Activated CD4-positive, alpha-beta T cell treated with anti-CD3 and anti-CD28 coated beads, Interleukin-2, amount 10 ng/mL, durations not matched to agents 24 days and 14 days (primary cell): Measurements from ENCODE around the gene MACROD2. TPM values are rescaled to one million over a fixed set of nuclear protein-coding genes. Genes with fewer than 3 reads are reported as not detected.
"Not testable (repeated sequence)": the region's sequence is repeated elsewhere in the genome, so short reads cannot be mapped to it uniquely, and the experiment has no call there.

ENCODE experiments used
- DNase-seq: peaks from one replicate; pipeline ENCODE4 v3.0.0; 2022
- H3K27ac Mint-ChIP-seq: one replicate; pipeline ENCODE4 v1.8.0; 2022; ENCODE audit warnings: mild to moderate bottlenecking, mixed read lengths
- H3K27me3 Mint-ChIP-seq: one replicate; pipeline ENCODE4 v1.8.0; 2022; ENCODE audit warnings: mixed read lengths
- H3K36me3 Mint-ChIP-seq: one replicate; pipeline ENCODE4 v1.8.0; 2022; ENCODE audit warnings: low read depth, mild to moderate bottlenecking, mixed read lengths
- H3K4me1 Mint-ChIP-seq: one replicate; pipeline ENCODE4 v1.8.0; 2021; ENCODE audit warnings: mixed read lengths
- H3K4me3 Mint-ChIP-seq: one replicate; pipeline ENCODE4 v1.8.0; 2022; ENCODE audit warnings: mild to moderate bottlenecking, moderate library complexity, mixed read lengths
- H3K9me3 Mint-ChIP-seq: one replicate; pipeline ENCODE4 v1.8.0; 2021; ENCODE audit warnings: mixed read lengths
- intact Hi-C: fragments of 100-400 bp; cut with micrococcal nuclease; formaldehyde crosslinking; loops from one replicate; pipeline ENCODE4 v1.15.1; 2023
- total RNA-seq: library from RNA; stranded (reverse); gene quantifications from 2 replicates; pipeline ENCODE4 v1.2.3, GENCODE V29; 2022

MACROD2 gene
- total RNA-seq, 1 donor from 2014 or later: not detected

DNA sequence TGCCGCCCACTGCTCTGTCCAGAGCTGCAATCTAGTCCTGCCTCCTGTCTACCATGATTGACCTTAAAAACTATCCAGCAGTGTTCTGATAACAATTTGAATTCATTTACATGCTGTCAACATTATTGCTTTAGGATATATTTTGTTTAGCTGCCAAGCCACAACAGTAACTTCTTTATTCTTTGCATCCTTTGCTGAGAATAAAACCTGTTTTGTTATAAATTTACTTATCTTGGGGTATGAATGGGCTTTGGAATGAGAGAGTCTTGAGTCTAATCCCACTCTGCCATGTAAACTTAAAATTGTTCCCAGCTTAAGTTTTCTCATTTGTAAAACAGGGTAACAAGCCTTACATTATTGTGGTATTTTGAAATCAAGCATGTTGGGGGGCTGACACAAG lies 225.7 kb downstream of the MACROD2 start:
- no peaks in the 10 kb centered on the region for H3K27me3 Mint-ChIP-seq
- no peak for DNase-seq
- H3K4me1 Mint-ChIP-seq: no peaks in the 10 kb centered on the region
- H3K9me3 Mint-ChIP-seq: no peaks in the 10 kb centered on the region
- intact Hi-C loops: no loop called here
- H3K4me3 Mint-ChIP-seq: no peak overlapping the region
- H3K27ac Mint-ChIP-seq: no peak overlapping the region
- H3K36me3 Mint-ChIP-seq: no peaks in the 10 kb centered on the region

DNA sequence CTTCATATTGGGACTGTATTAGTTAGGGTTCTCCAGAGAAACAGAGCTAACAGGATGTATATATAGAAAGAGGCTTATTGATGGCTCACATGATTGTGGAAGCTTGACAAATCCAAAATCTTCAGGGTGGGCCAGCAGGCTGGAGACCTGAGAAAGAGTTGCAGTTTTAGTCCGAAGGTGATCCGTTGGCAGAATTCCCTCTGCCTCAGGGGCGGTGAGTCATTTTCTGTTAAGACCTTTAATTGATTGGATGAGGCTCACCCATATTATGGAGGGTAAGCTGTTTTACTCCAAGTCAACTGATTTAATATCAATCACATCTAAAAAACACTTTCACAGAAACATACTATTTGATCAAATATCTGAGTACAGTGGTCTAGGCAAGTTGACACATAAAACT lies 228.5 kb downstream of the MACROD2 start:
- H3K4me3 Mint-ChIP-seq: no peak overlapping the region
- no peaks in the 10 kb centered on the region for H3K27me3 Mint-ChIP-seq
- intact Hi-C loops: no loop called here
- no peak for DNase-seq
- no peaks in the 10 kb centered on the region for H3K36me3 Mint-ChIP-seq
- H3K9me3 Mint-ChIP-seq: no peaks in the 10 kb centered on the region
- no peak overlapping the region for H3K27ac Mint-ChIP-seq
- no peaks in the 10 kb centered on the region for H3K4me1 Mint-ChIP-seq

DNA sequence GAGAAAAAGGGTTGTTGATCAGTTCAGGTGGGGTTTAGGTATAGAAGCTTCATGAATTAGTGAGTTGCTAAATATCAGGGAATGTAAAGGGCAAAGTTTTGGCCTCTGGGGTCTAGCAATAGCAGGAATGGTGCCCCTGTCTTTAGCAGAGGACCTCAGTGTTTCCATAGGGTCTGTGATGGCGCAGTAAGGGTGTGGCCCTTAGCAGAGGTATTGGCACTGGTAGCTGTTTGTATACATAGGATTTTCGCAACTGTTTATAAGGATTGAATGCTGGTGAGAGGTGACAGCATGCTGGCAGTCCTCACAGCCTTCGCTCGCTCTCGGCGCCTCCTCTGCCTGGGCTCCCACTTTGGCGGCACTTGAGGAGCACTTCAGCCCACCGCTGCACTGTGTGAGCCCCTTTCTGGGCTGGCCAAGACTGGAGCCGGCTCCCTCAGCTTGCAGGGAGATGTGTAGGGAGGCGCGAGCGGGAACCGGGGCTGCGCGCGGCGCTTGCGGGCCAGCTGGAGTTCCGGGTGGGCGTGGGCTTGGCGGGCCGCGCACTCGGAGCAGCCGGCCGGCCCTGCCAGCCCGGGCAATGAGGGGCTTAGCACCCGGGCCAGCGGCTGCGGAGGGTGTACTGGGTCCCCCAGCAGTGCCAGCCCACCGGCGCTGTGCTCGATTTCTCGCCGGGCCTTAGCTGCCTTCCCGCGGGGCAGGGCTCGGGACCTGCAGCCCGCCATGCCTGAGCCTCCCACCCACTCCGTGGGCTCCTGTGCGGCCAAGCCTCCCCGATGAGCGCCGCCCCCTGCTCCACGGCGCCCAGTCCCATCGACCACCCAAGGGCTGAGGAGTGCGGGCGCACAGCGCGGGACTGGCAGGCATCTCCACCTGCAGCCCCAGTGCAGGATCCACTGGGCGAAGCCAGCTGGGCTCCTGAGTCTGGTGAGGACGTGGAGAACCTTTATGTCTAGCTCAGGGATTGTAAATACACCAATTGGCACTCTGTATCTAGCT lies 231.0 kb downstream of the MACROD2 start:
- H3K4me3 Mint-ChIP-seq, DNase-seq, intact Hi-C loops, H3K9me3 Mint-ChIP-seq, H3K27me3 Mint-ChIP-seq, H3K36me3 Mint-ChIP-seq, H3K27ac Mint-ChIP-seq, H3K4me1 Mint-ChIP-seq: not testable (repeated sequence)

DNA sequence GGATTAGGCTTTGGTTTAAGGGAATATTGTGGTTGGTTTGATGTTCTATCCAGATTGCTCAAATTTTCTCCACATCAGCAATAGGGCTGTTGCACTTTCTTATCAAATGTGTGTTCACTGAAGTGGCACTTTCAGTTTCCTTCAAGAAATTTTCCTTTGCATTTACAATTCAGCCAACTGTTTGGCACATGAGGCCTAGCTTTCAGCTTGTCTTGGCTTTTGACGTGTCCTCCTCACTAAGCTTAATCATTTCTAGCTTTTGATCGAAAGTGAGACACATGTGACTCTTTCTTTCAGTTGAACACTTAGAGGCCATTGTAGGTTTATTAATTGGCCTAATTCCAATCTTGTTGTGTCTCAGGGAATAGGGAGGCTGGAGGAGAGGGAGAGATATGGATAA lies 237.3 kb downstream of the MACROD2 start:
- Mint-ChIP-seq H3K36me3 (no peaks in the 10 kb centered on the region), H3K27ac (no peak overlapping the region), H3K27me3 (no peaks in the 10 kb centered on the region), H3K4me3 (no peak overlapping the region), H3K4me1 (no peaks in the 10 kb centered on the region), H3K9me3 (peaks cover 4% of the 10 kb centered on the region)
- intact Hi-C loops: no loop called here
- no peak for DNase-seq

DNA sequence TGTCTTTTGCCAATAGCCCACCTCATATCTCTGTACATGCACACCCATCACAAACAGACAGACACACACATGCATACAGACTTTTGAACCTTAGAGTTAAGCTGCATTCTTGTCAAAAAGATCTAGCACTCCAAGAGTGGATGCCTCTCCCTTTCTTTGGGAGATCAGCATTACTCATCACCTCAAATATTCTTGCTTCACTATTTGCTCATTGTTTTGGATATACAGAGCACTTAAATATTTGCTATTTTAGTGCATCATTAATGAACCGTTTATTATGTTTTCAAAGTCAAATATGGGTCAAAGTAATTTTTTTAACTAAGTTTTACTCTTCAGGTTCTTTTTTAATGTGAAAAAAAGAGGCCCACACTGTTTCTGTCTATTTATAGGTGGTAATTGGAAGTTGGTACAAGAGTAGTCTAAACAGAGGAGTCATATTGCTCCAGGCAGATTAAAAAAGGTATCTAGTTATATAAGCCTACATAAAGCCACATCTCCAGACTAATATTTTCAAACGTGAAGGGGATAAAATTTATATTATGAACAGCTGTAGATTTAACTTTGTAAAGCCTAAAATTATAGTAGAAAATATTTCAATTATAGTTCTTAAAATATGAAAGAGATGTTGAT lies 239.5 kb downstream of the MACROD2 start:
- H3K4me3 Mint-ChIP-seq: no peak overlapping the region
- no peaks in the 10 kb centered on the region for H3K36me3 Mint-ChIP-seq
- H3K9me3 Mint-ChIP-seq: peaks cover 4% of the 10 kb centered on the region
- no peak for DNase-seq
- H3K27ac Mint-ChIP-seq: no peak overlapping the region
- no peaks in the 10 kb centered on the region for H3K27me3 Mint-ChIP-seq
- intact Hi-C loops: no loop called here
- no peaks in the 10 kb centered on the region for H3K4me1 Mint-ChIP-seq

DNA sequence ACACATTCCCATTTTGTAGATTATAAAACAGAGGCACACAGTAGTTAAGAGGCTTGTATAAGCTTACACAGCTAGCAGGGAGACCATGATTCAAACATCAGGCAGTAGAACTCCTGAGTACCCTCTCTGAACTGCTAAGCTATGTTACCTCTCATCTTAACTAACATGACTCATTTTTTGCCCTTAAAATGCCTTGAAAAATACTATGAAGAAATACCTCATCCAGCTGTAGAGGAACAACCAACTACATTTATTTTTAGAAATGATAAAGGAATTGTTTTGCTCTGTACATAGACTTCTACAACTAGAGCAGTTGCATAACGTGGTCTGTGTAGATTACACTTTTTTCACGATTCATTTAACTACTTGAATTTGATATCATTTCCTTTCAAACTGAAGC lies 240.0 kb downstream of the MACROD2 start:
- intact Hi-C loops: no loop called here
- Mint-ChIP-seq H3K27ac (no peak overlapping the region), H3K27me3 (no peaks in the 10 kb centered on the region), H3K9me3 (peaks cover 4% of the 10 kb centered on the region), H3K4me1 (no peaks in the 10 kb centered on the region), H3K36me3 (no peaks in the 10 kb centered on the region), H3K4me3 (no peak overlapping the region)
- no peak for DNase-seq

DNA sequence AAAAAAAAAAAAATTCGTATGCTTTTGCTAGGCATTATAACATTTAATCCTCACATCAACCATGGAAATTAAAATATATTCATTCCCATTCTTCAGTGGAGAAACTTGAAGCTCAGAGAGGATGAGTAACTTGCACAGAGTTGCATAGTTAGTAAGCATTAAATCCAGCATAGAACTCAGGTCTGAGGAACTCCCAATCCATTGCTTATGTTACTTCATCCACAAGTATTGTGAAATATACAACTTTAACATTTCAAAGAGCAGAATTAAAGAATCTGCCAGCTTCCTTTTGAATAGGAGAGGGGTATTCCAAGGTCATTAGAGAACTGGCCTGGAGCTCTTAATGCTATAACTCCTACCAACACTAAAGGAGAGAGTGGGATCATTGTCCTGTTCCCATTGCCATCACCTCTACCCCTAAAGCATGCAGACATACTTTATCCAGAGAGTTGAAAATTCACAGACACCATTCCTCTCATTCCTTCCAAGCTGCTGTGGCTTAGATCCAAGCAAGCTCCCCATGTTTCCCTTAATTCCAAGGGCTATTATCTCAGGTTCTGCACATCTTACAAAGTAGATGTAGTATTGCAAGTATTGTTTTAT lies 250.2 kb downstream of the MACROD2 start:
- no peaks in the 10 kb centered on the region for H3K4me1 Mint-ChIP-seq

DNA sequence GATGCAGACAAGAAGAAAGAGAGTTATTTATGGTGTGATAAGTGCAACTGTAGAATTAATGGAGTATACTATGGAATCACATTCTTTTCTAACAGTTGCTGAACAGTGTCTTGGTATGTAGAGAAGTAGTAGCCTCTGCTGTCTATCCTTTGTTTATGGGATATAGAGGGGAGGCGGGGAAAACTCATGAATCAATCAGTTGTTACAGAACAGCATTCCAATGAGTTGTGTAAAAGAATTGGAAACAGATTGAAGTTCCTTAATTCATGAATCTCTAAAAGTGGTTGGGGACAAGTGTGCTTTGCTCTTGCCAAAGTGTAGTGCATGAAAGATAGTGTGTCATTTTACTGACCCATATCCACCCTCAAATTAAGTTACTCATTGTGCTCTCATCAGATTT lies 264.4 kb downstream of the MACROD2 start:
- Mint-ChIP-seq H3K4me1 (no peaks in the 10 kb centered on the region), H3K36me3 (no peaks in the 10 kb centered on the region), H3K27me3 (no peaks in the 10 kb centered on the region), H3K4me3 (no peak overlapping the region), H3K9me3 (peaks cover 13% of the 10 kb centered on the region), H3K27ac (no peak overlapping the region)
- DNase-seq: no peak
- intact Hi-C loops: no loop called here

More for the DNA sequence above, 250.2 kb downstream of the MACROD2 start:
- H3K27ac Mint-ChIP-seq: no peak overlapping the region
- no peak overlapping the region for H3K4me3 Mint-ChIP-seq
- no peaks in the 10 kb centered on the region for H3K27me3 Mint-ChIP-seq
- no peak for DNase-seq
- H3K36me3 Mint-ChIP-seq: no peaks in the 10 kb centered on the region
- intact Hi-C loops: no loop called here
- H3K9me3 Mint-ChIP-seq: peaks cover 3% of the 10 kb centered on the region

DNA sequence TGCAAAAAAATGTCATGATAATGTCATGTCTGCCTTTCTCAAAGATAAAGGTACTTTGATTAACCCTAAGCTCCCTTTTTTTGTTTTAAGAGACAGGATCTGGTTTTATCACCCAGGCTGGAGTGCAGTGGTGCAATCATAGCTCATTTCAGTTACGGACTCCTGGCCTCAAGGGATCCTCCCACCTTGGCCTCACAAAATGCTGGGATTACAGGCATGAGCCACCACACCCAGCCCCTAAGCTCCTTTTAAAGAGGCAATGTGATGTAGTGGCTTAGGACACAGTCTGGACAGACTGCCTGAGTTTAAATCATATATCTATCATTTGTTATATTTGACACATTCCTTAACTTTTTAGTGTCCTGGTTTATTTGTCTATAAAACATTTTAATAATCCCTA lies 265.1 kb downstream of the MACROD2 start:
- Mint-ChIP-seq H3K4me3 (no peak overlapping the region), H3K36me3 (no peaks in the 10 kb centered on the region), H3K4me1 (no peaks in the 10 kb centered on the region), H3K9me3 (peaks cover 13% of the 10 kb centered on the region), H3K27ac (no peak overlapping the region), H3K27me3 (no peaks in the 10 kb centered on the region)
- no peak for DNase-seq
- intact Hi-C loops: no loop called here

DNA sequence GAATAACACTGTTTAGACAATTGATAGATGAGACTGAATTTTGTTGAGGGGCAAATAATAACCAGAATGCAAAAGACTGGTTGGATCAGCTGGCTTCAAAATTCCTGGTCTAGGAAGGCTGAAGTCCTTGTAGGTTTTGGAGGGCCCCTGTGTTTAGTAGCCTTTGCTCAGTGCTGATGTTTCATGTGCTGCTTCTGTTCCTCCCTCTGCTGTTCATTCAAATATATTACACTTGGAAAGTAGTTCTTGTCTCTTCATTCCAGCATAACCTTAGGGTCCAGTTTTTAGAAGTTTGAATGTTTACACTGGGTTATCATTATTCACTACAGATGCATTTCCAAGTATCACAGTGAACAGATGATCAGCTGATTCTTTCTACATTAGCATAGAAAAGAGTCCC lies 269.6 kb downstream of the MACROD2 start:
- H3K4me1 Mint-ChIP-seq: no peaks in the 10 kb centered on the region
- H3K27me3 Mint-ChIP-seq: no peaks in the 10 kb centered on the region
- no peak overlapping the region for H3K27ac Mint-ChIP-seq
- no peak for DNase-seq
- no peak overlapping the region for H3K4me3 Mint-ChIP-seq
- H3K36me3 Mint-ChIP-seq: no peaks in the 10 kb centered on the region
- H3K9me3 Mint-ChIP-seq: peaks cover 7% of the 10 kb centered on the region
- intact Hi-C loops: no loop called here

DNA sequence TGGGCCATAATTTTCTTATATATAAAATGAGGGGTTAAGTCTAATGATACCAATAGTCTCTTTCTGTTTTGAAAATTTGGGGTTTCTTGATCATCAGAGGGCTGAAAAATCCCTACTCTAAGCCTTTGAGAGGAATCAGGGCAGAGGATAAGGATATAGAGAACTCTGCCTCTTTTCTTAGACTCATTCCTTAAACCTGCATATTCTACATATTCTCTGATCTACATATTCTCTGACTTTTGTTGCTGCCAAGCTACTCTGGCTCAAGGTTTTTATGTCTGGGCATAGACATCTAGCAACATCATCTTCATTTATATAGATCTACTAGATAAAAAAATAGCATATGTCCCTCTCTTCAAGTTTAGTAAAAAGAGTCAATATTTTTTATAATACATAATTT lies 270.9 kb downstream of the MACROD2 start:
- no peak overlapping the region for H3K4me3 Mint-ChIP-seq

DNA sequence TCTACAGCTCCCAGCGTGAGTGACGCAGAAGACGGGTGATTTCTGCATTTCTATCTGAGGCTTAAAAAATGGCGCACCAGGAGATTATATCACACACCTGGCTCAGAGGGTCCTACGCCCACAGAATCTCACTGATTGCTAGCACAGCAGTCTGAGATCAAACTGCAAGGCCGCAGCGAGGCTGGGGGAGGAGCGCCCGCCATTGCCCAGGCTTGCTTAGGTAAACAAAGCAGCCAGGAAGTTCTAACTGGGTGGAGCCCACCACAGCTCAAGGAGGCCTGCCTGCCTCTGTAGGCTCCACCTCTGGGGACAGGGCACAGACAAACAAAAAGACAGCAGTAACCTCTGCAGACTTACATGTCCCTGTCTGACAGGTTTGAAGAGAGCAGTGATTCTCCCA lies 275.4 kb downstream of the MACROD2 start:
- H3K9me3 Mint-ChIP-seq, H3K4me1 Mint-ChIP-seq, intact Hi-C loops, DNase-seq, H3K4me3 Mint-ChIP-seq, H3K27me3 Mint-ChIP-seq, H3K36me3 Mint-ChIP-seq, H3K27ac Mint-ChIP-seq: not testable (repeated sequence)

More for the DNA sequence above, 270.9 kb downstream of the MACROD2 start:
- H3K4me1 Mint-ChIP-seq: no peaks in the 10 kb centered on the region
- H3K36me3 Mint-ChIP-seq: no peaks in the 10 kb centered on the region
- peaks cover 5% of the 10 kb centered on the region for H3K9me3 Mint-ChIP-seq
- H3K27ac Mint-ChIP-seq: no peak overlapping the region
- intact Hi-C loops: no loop called here
- DNase-seq: no peak
- no peaks in the 10 kb centered on the region for H3K27me3 Mint-ChIP-seq

DNA sequence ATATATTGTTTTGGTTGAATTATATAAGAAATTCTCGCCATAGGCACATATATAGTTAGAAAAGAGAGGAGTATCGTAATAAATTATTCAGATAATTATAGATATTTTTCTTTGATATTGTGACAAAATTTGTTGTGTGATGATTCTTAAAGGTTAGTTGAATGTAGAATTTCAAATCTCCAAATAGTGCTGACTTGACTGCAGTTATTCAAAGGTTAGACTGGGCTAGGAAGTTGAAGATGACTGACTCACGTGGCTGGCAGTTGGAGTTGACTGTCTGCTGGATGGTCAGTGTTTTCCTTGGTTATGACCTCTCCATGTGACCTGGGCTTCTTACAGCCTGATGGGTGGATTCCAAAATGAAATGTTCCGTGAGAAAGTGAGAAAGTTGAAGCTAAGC lies 286.8 kb downstream of the MACROD2 start:
- DNase-seq: no peak
- intact Hi-C loops: no loop called here

DNA sequence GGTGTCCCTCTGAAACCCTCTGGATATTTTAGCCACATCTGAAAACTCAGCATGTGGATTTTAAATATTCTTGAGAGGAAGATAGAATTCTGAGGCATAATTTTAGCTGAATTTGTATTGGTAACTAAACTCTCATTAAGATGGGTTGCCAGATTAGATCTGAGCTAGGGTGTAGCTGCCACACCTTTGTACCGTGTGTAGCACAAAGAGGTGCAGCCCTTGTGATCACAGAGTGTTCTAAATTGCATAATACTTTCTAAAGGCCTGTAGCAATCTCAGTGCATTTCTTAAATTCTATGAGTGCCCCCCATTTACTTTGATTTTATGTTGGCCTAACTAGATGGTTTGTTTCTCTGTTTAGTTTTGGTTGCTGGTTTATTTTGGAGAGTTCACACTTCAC lies 289.1 kb downstream of the MACROD2 start:
- Mint-ChIP-seq H3K36me3 (no peaks in the 10 kb centered on the region), H3K27me3 (no peaks in the 10 kb centered on the region), H3K9me3 (peaks cover 3% of the 10 kb centered on the region), H3K4me3 (no peak overlapping the region), H3K27ac (no peak overlapping the region), H3K4me1 (no peaks in the 10 kb centered on the region)
- intact Hi-C loops: no loop called here
- DNase-seq: no peak

More for the DNA sequence above, 286.8 kb downstream of the MACROD2 start:
- Mint-ChIP-seq H3K4me3 (no peak overlapping the region), H3K27ac (no peak overlapping the region), H3K4me1 (no peaks in the 10 kb centered on the region), H3K36me3 (no peaks in the 10 kb centered on the region), H3K27me3 (no peaks in the 10 kb centered on the region), H3K9me3 (peaks cover 3% of the 10 kb centered on the region)
